Measurements from ENCODE around the gene SLC17A5. TPM values are rescaled to one million over a fixed set of nuclear protein-coding genes. Genes with fewer than 3 reads are reported as not detected.
A peak's percentile ranks its signal among the peaks of the same experiment; 100 is the strongest.

SLC17A5 gene
- total and polyA plus RNA-seq, 2 experiments from 2014 or later = 18.4 to 20.1 TPM

DNA sequence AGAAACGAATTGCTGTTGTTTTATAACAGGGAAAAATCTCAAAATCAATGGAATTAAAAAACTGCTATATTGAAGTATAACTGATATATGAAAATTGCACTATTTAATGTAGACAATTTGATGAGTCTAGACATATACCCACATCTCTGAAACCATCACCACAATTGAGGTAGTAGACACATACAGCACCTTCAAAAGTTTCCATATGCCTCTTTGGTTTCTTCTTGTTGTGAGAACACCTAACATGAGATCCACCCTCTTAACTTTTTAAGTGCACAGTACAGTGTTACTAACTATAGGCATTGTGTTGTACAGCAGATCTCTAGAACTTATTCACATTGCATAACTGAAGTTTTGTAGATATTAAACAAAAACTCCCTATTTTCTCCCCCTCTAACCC lies 14.0 kb upstream of the SLC17A5 start:
- H3F3A ChIP-seq (ENCODE audit: insufficient read depth) = no peaks in the 10 kb centered on the region
- TF ChIP-seq EZH2phosphoT487 (IDR thresholded peaks at IDR 0.05; ENCODE audit: insufficient read depth, low read depth) = no peak
- TF ChIP-seq EZH2 (IDR thresholded peaks at IDR 0.05; ENCODE audit: insufficient read depth, poor library complexity, severe bottlenecking) = no peak
- H3K36me3 ChIP-seq (ENCODE audit: low read depth) = no peaks in the 10 kb centered on the region
- H2AFZ ChIP-seq = no peak overlapping the region
- H4K20me1 ChIP-seq (ENCODE audit: insufficient read depth) = no peaks in the 10 kb centered on the region
- no peak overlapping the region for H3K4me3 ChIP-seq
- no peak for DNase-seq
- 30 to 41% methylated on average over 1 of the region's 1 CpG for WGBS, 2 experiments (ENCODE audit: low coverage in 1 of 2, low lambda C conversion rate in 2 of 2, missing lambda C conversion rate in 2 of 2)
- in situ Hi-C loops (cut with MboI) = no loop called here
- no peak overlapping the region for H3K27ac ChIP-seq
- H3K79me2 ChIP-seq (ENCODE audit: insufficient read depth) = no peaks in the 10 kb centered on the region
- H3K9me3 ChIP-seq (ENCODE audit: low read depth) = no peaks in the 10 kb centered on the region
- no peak overlapping the region for H3K9ac ChIP-seq
- no peaks in the 10 kb centered on the region for H3K27me3 ChIP-seq (replicated peaks; ENCODE audit: insufficient read depth)
- no peaks in the 10 kb centered on the region for H3K9me2 ChIP-seq (ENCODE audit: insufficient read depth)
- H3K4me2 ChIP-seq (ENCODE audit: unreplicated experiment) = no peak overlapping the region
- H3K4me1 ChIP-seq (ENCODE audit: insufficient read depth) = peaks cover 6% of the 10 kb centered on the region

DNA sequence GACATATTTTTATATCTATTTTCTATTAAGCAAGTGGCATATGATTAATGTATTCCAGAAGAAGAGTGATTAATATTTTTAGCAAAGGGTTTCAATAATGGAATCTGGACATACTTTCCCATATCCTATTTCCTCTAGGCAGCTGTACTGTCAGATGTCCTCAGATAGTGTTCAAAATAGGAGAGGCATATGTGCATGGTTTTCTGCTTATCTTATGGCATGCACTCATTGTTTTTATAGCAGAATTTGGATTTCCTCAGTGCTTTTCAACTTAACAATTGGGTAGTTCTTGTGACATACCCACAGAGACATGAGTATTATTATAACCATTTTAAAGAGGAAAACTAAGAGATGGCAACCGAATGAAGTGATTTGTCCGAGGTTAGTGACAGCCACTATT lies 12.6 kb upstream of the SLC17A5 start:
- no peak overlapping the region for H3K27ac ChIP-seq

DNA sequence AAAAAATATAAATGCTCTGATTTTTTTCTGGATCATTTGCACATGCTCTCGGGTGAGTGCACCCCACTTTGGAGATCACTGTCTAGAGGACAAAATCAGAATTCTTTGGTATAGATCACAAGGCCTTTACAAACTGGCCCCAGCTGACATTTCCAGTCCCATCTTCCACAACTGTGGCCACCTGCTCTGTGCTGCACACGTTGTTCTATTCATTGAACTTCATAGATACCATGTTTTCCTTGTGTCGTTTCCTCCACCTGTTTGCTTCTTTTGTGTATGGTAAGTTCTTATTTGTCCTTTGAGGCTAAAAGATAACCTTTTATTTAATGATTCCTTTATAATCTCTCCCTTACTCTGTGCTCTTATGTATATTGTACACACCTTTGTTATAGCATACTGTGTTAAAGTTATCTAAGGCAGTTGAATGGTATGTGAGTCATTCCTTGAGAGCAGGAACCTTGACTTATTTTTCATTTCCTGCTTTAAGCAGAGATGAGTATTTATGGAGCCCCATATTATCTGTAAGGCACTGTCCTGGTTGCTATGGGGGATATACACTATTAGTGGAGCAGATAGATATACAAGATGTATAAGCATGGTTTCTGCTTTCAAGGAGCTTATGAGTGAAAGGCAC lies 12.0 kb upstream of the SLC17A5 start:
- peak; percentile 20 for DNase-seq
- Histone ChIP-seq H4K20me1 (ENCODE audit: insufficient read depth) (no peaks in the 10 kb centered on the region), H3K27ac (no peak overlapping the region), H3K4me2 (ENCODE audit: unreplicated experiment) (no peak overlapping the region), H3F3A (ENCODE audit: insufficient read depth) (no peaks in the 10 kb centered on the region), H3K9me3 (ENCODE audit: low read depth) (no peaks in the 10 kb centered on the region), H2AFZ (no peak overlapping the region), H3K4me3 (no peak overlapping the region), H3K79me2 (ENCODE audit: insufficient read depth) (no peaks in the 10 kb centered on the region), H3K9ac (no peak overlapping the region), H3K27me3 (replicated peaks; ENCODE audit: insufficient read depth) (no peaks in the 10 kb centered on the region), H3K4me1 (ENCODE audit: insufficient read depth) (peaks cover 6% of the 10 kb centered on the region), H3K9me2 (ENCODE audit: insufficient read depth) (no peaks in the 10 kb centered on the region), H3K36me3 (ENCODE audit: low read depth) (no peaks in the 10 kb centered on the region)
- WGBS, 2 experiments (ENCODE audit: low coverage in 1 of 2, low lambda C conversion rate in 2 of 2, missing lambda C conversion rate in 2 of 2) = 62 to 72% methylated on average over 3 of the region's 3 CpGs
- no peak for TF ChIP-seq EZH2 (IDR thresholded peaks at IDR 0.05; ENCODE audit: insufficient read depth, poor library complexity, severe bottlenecking)
- no peak for TF ChIP-seq EZH2phosphoT487 (IDR thresholded peaks at IDR 0.05; ENCODE audit: insufficient read depth, low read depth)
- in situ Hi-C loops (cut with MboI) = no loop called here

More for the DNA sequence above, 12.6 kb upstream of the SLC17A5 start:
- Histone ChIP-seq H3K27me3 (replicated peaks; ENCODE audit: insufficient read depth) (no peaks in the 10 kb centered on the region), H2AFZ (no peak overlapping the region), H3K9me3 (ENCODE audit: low read depth) (no peaks in the 10 kb centered on the region), H3K4me2 (ENCODE audit: unreplicated experiment) (no peak overlapping the region), H3F3A (ENCODE audit: insufficient read depth) (no peaks in the 10 kb centered on the region), H3K36me3 (ENCODE audit: low read depth) (no peaks in the 10 kb centered on the region), H3K9me2 (ENCODE audit: insufficient read depth) (no peaks in the 10 kb centered on the region), H3K79me2 (ENCODE audit: insufficient read depth) (no peaks in the 10 kb centered on the region), H3K4me1 (ENCODE audit: insufficient read depth) (peaks cover 6% of the 10 kb centered on the region), H3K9ac (no peak overlapping the region), H4K20me1 (ENCODE audit: insufficient read depth) (no peaks in the 10 kb centered on the region), H3K4me3 (no peak overlapping the region)
- 85 to 93% methylated on average over 2 of the region's 2 CpGs for WGBS, 2 experiments (ENCODE audit: low coverage in 1 of 2, low lambda C conversion rate in 2 of 2, missing lambda C conversion rate in 2 of 2)
- DNase-seq = no peak
- in situ Hi-C loops (cut with MboI) = no loop called here
- TF ChIP-seq EZH2phosphoT487 (IDR thresholded peaks at IDR 0.05; ENCODE audit: insufficient read depth, low read depth) (no peak), EZH2 (IDR thresholded peaks at IDR 0.05; ENCODE audit: insufficient read depth, poor library complexity, severe bottlenecking) (no peak)

DNA sequence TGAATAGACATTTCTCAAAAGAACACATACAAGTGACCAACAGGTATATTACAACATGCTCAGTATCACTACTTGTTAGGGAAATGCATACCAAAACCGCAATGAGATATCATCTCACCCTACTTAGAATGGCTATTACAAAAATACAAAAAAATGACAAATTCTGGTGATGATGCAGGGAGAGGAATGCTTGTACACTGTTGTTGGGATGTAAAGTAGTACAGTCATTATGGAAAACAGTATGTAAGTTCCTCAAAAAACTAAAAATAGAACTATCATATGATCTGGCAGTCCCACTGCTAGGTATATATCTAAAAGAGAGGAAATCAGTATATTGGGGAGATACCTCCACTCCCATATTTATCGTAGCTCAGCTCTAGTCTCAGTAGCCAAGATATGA lies 10.9 kb upstream of the SLC17A5 start:
- no peak for TF ChIP-seq EZH2phosphoT487 (IDR thresholded peaks at IDR 0.05; ENCODE audit: insufficient read depth, low read depth)
- no peak for TF ChIP-seq EZH2 (IDR thresholded peaks at IDR 0.05; ENCODE audit: insufficient read depth, poor library complexity, severe bottlenecking)
- no peak overlapping the region for H2AFZ ChIP-seq
- in situ Hi-C loops (cut with MboI) = no loop called here
- no peaks in the 10 kb centered on the region for H4K20me1 ChIP-seq (ENCODE audit: insufficient read depth)
- no peak overlapping the region for H3K4me3 ChIP-seq
- no peaks in the 10 kb centered on the region for H3K9me2 ChIP-seq (ENCODE audit: insufficient read depth)
- peaks cover 6% of the 10 kb centered on the region for H3K4me1 ChIP-seq (ENCODE audit: insufficient read depth)
- WGBS, 2 experiments (ENCODE audit: low coverage in 1 of 2, low lambda C conversion rate in 2 of 2, missing lambda C conversion rate in 2 of 2) = 90 to 96% methylated on average over 2 of the region's 2 CpGs
- no peaks in the 10 kb centered on the region for H3K9me3 ChIP-seq (ENCODE audit: low read depth)
- no peak overlapping the region for H3K9ac ChIP-seq
- H3K79me2 ChIP-seq (ENCODE audit: insufficient read depth) = no peaks in the 10 kb centered on the region
- DNase-seq = no peak
- H3K27me3 ChIP-seq (replicated peaks; ENCODE audit: insufficient read depth) = no peaks in the 10 kb centered on the region
- H3K36me3 ChIP-seq (ENCODE audit: low read depth) = no peaks in the 10 kb centered on the region
- no peaks in the 10 kb centered on the region for H3F3A ChIP-seq (ENCODE audit: insufficient read depth)
- H3K4me2 ChIP-seq (ENCODE audit: unreplicated experiment) = no peak overlapping the region
- H3K27ac ChIP-seq = no peak overlapping the region
